T-helper 17 cell (primary cell): Measurements from ENCODE around the gene GPRIN2. TPM values are rescaled to one million over a fixed set of nuclear protein-coding genes. Genes with fewer than 3 reads are reported as not detected.

Source experiments
- ATAC-seq: fragments of 150-1000 bp; cut with Tn5 transposase; 2 replicates; pipeline ENCODE4 v1.10.0; 2021; ENCODE audit warnings: mild to moderate bottlenecking, moderate library complexity
- DNase-seq, 3 donors: peaks; one replicate each; pipeline versions ENCODE4 v3.0.0 to v3.0.0-alpha.2; 2020 to 2021
- H3K9me3 ChIP-seq: one replicate; pipeline ENCODE4 v1.7.0; 2013; ENCODE audit warnings: low read length, mild to moderate bottlenecking; ENCODE audit not compliant: control insufficient read depth, poor library complexity, severe bottlenecking
- H3K27ac Mint-ChIP-seq: one replicate; pipeline ENCODE4 v1.8.0; 2022; ENCODE audit warnings: mild to moderate bottlenecking, moderate library complexity, mixed read lengths
- H3K27me3 Mint-ChIP-seq: one replicate; pipeline ENCODE4 v1.8.0; 2022; ENCODE audit warnings: mixed read lengths
- H3K36me3 Mint-ChIP-seq: one replicate; pipeline ENCODE4 v1.8.0; 2022; ENCODE audit warnings: low read depth, mixed read lengths
- H3K4me1 Mint-ChIP-seq: one replicate; pipeline ENCODE4 v1.8.0; 2022; ENCODE audit warnings: mild to moderate bottlenecking, mixed read lengths
- H3K4me3 Mint-ChIP-seq: one replicate; pipeline ENCODE4 v1.8.0; 2022; ENCODE audit warnings: mild to moderate bottlenecking, moderate library complexity, mixed read lengths
- total RNA-seq, 4 donors: library from RNA in 2 of 4; stranded (reverse) in 2 of 4; gene quantifications; one replicate each; pipeline ENCODE4 v1.2.3 and lab custom pipeline; 2022 to 2026

The GPRIN2 gene
- total RNA-seq, 2 donors from 2014 or later = not detected

GRCh38 chr10:46558392-46559185 is 2.1 kb upstream of the GPRIN2 start:
- no peak for ATAC-seq
- peaks cover 9% of the 10 kb centered on the region for H3K4me1 Mint-ChIP-seq
- no peak overlapping the region for H3K27ac Mint-ChIP-seq
- H3K36me3 Mint-ChIP-seq = peaks cover 16% of the 10 kb centered on the region
- DNase-seq = peak in 1 of 3 donors; percentile 2
- H3K4me3 Mint-ChIP-seq = no peak overlapping the region
- no peaks in the 10 kb centered on the region for H3K9me3 ChIP-seq
- no peaks in the 10 kb centered on the region for H3K27me3 Mint-ChIP-seq

GRCh38 chr10:46558122-46558391 is 1.6 kb upstream of the GPRIN2 start:
- Mint-ChIP-seq H3K27me3 (no peaks in the 10 kb centered on the region), H3K27ac (no peak overlapping the region), H3K36me3 (peaks cover 16% of the 10 kb centered on the region), H3K4me3 (peak overlapping the region; percentile 75), H3K4me1 (peaks cover 9% of the 10 kb centered on the region)
- DNase-seq (no peak), ATAC-seq (no peak)
- no peaks in the 10 kb centered on the region for H3K9me3 ChIP-seq

GRCh38 chr10:46557319-46558121 is 1.1 kb upstream of the GPRIN2 start:
- Mint-ChIP-seq H3K36me3 (peaks cover 16% of the 10 kb centered on the region), H3K4me3 (peak overlapping the region; percentile 75), H3K4me1 (peaks cover 9% of the 10 kb centered on the region), H3K27me3 (no peaks in the 10 kb centered on the region), H3K27ac (no peak overlapping the region)
- H3K9me3 ChIP-seq = no peaks in the 10 kb centered on the region
- ATAC-seq (no peak), DNase-seq (peak in 1 of 3 donors; percentile 8)

DNA sequence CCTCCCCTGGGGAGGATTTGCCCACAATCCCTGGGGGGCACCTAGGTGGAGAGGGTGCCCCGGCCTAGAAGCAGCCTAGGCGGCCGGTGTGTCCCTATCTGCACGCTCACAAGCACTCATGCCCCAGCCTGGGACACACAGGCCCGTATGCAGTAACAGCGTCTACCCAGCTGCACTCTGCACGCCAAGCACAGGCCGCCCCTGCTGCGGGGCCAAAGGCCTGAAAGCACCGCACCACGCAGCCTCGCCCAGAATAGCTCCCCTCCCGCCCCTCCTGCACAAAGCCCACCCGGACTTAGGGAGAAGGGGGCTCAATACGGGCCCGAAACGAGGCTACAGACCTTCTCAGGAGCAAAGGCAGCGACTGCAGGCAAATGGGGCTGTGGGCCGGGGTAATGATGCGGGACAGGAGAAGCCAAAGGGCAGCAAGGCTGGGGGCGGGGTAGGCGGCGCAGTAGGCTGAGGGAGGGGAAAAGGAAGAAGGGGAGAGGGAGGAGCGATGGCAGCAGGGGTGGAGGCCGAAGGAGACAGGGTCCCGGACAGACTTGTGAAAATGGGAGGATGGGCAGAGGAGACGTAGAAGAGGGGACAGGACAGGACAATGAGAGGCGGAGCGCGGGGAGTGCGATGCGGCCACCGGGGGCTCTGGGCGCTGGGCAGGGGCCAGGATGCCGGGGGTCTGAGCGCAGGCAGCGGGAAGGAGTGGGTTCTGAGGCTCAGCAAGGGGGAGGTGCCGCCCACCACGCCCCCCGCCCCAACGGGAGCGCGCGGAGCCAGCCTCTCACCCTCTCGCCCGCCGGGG is 544 bp downstream of the GPRIN2 start:
- ATAC-seq (no peak), DNase-seq (peak in 1 of 3 donors; percentile 9)
- Mint-ChIP-seq H3K4me1 (peaks cover 9% of the 10 kb centered on the region), H3K4me3 (no peak overlapping the region), H3K27ac (no peak overlapping the region), H3K27me3 (no peaks in the 10 kb centered on the region), H3K36me3 (peaks cover 16% of the 10 kb centered on the region)
- H3K9me3 ChIP-seq = no peaks in the 10 kb centered on the region

DNA sequence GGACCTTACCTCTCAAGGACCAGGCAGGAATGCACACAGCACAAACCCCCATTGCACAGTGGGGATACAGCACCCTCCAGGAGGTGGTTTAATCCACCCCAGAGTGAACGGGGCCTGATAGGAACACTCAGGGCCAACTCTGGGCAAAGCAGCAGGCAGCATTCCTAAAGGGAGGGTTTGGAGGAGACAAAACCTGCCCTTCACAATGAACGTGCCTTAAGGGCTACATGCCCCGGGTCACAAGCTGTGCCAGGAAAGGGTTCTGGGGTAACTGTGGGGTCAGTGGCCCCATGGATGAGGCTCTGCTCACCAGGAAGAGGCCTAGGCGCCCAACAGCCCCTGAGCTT is 1.1 kb downstream of the GPRIN2 start:
- no peaks in the 10 kb centered on the region for H3K27me3 Mint-ChIP-seq
- H3K9me3 ChIP-seq = no peaks in the 10 kb centered on the region
- H3K4me3 Mint-ChIP-seq = no peak overlapping the region
- peaks cover 16% of the 10 kb centered on the region for H3K36me3 Mint-ChIP-seq
- no peak for DNase-seq
- no peak overlapping the region for H3K27ac Mint-ChIP-seq
- no peak for ATAC-seq
- H3K4me1 Mint-ChIP-seq = peaks cover 9% of the 10 kb centered on the region

DNA sequence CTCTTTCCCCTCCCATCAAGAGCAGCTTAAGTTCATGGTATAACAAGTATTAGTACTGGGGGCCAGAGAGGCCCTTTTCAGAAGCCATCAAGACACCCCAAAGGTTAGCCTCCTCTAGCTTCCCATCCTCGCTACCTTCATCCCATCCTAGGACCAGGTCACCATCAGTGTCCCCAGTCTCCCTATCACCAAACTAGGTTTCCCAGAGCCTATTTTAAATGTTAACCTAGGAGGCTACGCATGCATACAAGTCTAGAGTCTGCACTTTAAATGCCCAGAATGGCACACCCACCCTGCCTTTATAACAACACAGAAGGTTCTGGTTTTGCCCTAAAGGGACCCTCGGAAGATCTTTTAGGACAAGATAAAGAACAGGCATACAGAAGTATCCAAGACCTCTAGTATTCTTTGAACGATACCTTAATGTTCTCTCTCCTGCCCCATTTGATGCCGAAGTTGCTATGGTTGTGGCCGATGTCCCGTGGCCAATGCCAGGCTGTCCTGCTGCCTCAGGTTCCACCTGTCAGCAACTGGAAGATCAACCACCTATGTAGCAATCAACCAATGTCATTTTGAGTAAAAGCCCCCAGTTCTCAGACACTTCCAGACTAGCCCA is 2.2 kb downstream of the GPRIN2 start:
- no peaks in the 10 kb centered on the region for H3K9me3 ChIP-seq
- no peak for ATAC-seq
- Mint-ChIP-seq H3K4me3 (no peak overlapping the region), H3K4me1 (peaks cover 9% of the 10 kb centered on the region), H3K36me3 (peaks cover 16% of the 10 kb centered on the region), H3K27me3 (no peaks in the 10 kb centered on the region), H3K27ac (no peak overlapping the region)
- no peak for DNase-seq

GRCh38 chr10:46553238-46554049 is 3.0 kb downstream of the GPRIN2 start:
- Mint-ChIP-seq H3K27me3 (no peaks in the 10 kb centered on the region), H3K4me1 (peaks cover 9% of the 10 kb centered on the region), H3K36me3 (peaks cover 16% of the 10 kb centered on the region), H3K27ac (no peak overlapping the region), H3K4me3 (no peak overlapping the region)
- H3K9me3 ChIP-seq = no peaks in the 10 kb centered on the region
- DNase-seq = no peak
- ATAC-seq = no peak

GRCh38 chr10:46552526-46553237 is 3.8 kb downstream of the GPRIN2 start:
- ATAC-seq (no peak), DNase-seq (no peak)
- H3K4me3 Mint-ChIP-seq = no peak overlapping the region
- peaks cover 10% of the 10 kb centered on the region for H3K36me3 Mint-ChIP-seq
- no peaks in the 10 kb centered on the region for H3K9me3 ChIP-seq
- H3K27ac Mint-ChIP-seq = no peak overlapping the region
- H3K27me3 Mint-ChIP-seq = no peaks in the 10 kb centered on the region
- H3K4me1 Mint-ChIP-seq = peaks cover 9% of the 10 kb centered on the region

DNA sequence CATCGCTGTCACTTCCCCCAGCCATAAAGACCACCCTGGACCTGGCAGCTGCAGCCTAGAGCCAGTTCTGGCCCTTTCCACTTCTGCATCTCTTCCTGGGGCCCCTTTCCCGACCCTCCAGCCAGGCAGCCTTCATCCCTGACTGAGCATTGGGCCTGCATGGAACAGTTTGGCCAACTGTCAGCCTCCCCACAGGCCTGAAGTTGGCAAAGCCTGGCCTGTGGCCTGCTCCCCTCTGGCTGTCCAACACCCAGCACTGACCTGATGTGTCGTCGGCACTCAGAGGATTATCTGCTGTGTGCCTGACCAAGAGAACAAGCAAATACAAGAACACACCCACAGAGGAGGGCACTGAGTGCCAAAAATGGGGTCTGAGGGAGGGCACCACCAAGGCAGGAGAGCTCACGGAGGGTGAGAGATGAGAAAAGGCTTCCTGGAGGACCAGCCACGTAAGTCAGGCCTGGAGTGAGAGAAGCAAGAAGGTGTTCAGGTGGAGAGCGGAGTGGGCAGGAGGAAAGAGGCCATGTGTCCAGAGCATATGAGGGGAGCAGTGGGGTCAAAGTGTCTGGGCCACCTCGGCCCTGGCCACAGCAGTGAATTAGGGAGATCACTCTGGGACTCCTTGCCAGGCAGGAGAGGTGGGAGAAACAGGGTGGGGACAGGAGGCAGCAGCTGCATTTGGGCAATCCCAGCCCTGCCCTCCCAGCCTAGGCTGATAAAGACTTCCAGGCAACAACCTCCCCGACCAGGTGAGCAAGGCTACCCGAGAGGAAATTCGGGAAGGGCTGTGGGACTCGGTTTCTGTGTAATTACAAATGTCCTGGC is 4.5 kb downstream of the GPRIN2 start:
- Mint-ChIP-seq H3K4me1 (peaks cover 5% of the 10 kb centered on the region), H3K4me3 (no peak overlapping the region), H3K27me3 (no peaks in the 10 kb centered on the region), H3K27ac (no peak overlapping the region), H3K36me3 (peaks cover 5% of the 10 kb centered on the region)
- H3K9me3 ChIP-seq = no peaks in the 10 kb centered on the region
- no peak for ATAC-seq
- peak in 1 of 3 donors; percentile 7 for DNase-seq

- no peaks in the 10 kb centered on the region for H3K27me3 Mint-ChIP-seq
- H3K4me1 Mint-ChIP-seq = peaks cover under 1% of the 10 kb centered on the region
- ATAC-seq (no peak), DNase-seq (peak in 1 of 3 donors; percentile 5)
- peaks cover 4% of the 10 kb centered on the region for H3K36me3 Mint-ChIP-seq
- no peaks in the 10 kb centered on the region for H3K9me3 ChIP-seq
- H3K27ac Mint-ChIP-seq = no peak overlapping the region
- no peak overlapping the region for H3K4me3 Mint-ChIP-seq
Observed at GRCh38 chr10:46550795-46551700, 5.4 kb downstream of the GPRIN2 start.
